ENCODE results near the gene GORASP1.

GORASP1 gene

DNA sequence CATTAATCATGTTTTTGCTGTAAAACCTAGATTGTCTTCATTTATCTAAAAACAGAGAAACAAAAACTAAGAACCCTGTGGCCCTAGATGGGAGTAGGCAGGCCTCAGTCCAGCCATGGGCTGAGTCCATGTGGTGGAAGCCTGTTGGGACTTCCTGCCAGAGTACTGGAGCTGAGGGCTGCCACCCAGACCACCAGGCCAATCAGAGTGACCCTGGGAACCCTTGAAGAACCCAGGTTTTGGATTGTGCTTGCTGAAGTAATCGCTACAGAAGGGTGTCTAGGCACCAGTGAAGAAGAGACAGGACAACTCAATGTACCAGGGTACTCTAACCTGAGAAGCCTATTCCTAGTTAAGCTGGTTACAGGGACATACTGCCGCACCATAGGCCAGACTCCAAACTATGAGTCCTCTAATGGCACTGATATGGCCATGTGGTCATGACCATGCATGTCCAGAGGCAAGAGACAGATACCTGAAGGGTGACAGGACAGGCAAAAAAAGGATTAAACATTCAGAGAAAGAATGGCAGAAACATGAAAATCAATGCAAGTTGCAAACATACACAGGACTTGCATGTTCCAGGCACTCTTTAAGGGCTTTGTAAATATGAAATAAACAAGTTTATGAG is 33.0 kb upstream of the GORASP1 start:
- no peak for DNase-seq

DNA sequence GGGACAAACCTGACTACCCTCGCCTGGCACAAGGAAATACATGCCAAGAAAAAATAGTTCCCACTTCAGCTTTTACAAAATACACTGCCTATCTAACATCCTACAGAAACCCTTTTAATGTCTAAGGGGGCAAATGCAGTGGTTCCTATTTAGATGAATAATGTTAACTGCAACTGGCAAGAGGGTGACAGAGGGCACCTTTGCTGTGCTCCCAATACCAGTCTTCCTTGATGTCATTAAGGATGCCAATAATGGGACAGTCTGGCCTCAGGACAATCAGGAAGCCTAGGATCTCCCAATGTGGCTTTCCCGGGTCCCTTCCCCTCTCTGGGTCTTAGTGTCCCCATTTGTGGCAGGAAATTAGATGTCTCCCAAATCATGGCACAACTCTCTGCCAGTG is 32.0 kb upstream of the GORASP1 start:
- DNase-seq: no peak

DNA sequence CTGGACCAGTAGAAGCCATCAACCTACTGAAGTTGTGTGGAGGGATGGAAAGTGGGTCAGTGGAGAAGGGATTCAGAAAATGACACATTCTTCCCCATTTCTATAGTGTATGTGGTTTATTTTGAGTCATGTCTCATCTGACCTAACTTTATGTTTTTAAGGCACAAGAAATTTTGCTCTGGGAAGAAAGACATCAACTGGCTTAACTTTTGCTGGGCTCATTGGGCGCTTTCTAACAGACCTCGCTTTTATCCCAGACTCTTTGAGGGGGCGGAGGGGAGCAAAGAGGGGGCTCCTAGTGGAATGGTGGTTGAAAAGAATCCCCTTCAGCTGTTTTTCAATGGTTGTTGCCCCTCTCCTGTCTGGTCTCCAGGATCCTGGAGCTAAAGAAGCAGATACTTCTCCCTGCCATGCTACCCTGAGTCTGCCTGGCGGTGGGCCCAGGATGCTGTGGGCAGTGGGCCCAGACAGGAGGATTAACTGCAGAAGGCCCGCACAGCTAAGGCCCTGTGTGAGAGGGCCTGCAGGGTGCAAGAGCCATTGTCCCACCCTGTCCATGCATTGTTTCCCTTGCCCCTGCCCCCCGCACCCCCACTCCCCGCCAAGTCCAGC is 31.5 kb upstream of the GORASP1 start:
- peak; percentile 26 to 52 for DNase-seq

DNA sequence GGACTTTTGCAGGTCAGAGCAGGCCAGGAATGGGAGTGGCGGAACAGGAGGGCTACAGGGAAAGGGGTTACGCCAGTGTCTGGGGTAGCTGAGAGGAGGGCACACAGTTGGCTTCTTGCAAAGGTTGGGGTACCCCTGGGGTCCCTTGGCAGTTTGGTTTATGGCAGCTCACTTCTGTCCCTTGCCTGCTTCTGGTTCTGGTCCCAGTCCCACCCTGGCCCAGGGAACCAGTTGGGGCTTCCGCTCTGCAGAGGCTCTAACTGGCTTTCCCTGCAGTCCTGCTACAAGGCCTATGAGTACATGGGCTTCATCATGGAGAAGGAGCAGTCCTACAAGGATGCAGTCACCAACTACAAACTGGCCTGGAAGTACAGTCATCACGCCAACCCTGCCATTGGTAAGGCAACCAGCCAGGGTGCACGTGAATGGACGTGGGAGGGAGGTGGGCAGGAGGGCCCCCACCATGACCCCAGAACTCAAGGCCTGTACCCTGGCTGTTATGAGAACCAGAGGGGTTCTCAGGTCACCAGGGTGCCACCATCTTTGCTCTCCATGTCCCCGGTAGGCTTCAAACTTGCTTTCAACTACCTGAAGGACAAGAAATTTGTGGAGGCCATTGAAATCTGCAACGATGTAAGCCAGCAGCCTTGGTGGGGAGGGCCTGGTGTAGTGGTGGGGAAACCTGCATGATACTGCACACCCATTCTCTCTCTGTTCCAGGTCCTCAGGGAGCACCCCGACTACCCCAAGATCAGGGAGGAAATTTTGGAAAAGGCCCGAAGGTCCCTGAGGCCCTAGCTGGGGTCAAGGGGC is 30.8 kb upstream of the GORASP1 start:
- no peak for DNase-seq

DNA sequence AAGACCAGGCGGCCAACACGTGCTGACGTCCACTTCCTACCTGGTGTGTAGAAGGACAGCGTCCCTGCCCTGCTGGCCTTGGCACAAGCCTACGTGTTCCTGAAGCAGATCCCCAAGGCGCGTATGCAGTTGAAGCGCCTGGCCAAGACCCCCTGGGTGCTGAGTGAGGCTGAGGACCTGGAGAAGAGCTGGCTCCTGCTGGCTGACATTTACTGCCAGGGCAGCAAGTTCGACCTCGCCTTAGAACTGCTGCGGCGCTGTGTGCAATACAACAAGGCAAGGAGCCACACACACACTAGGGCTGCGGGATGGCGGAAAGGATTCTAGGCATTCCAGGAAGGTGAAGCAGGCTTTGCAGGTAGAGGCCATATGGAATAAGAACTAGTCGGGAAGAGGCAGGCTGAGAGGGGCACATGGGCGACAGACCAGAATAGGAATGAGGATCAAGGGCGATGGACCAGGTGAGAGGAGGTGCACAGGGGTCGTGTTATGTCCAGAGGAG is 30.1 kb upstream of the GORASP1 start:
- DNase-seq: no peak

DNA sequence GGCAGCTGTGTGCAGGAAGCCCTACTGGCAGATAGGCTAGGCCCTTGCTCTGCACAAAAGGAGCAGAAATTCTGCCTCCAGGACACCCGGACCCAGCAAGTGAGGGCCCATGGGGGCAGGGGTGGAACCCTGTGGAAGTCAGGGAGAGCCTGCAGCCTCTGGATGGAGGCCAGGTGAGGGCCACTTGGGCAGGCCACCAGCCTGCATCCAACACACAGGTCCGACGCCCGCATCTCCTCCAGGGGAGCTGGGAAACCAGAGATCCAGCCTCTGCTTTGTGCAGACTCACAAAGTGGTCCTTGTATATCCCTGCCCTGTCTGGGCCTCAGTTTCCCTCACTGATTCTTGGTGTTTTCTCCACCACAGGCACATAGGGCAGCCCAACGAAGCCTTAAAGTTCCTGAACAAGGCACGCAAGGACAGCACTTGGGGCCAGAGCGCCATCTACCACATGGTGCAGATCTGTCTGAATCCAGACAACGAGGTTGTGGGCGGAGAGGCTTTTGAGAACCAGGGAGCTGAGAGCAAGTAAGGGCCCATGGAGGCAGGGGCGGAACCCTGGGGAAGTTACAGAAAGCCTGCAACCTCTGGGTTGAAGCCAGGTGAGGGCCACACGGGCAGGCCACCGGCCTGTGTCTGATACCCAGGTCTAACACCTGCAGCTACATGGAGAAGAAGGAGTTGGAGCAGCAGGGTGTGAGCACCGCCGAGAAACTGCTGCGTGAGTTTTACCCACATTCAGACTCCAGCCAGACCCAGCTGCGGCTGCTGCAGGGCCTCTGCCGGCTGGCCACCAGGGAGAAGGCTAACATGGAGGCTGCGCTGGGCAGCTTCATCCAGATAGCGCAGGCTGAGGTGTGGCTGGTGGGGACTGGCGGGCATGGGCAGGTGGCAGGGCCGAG is 29.4 kb upstream of the GORASP1 start:
- no peak for DNase-seq

DNA sequence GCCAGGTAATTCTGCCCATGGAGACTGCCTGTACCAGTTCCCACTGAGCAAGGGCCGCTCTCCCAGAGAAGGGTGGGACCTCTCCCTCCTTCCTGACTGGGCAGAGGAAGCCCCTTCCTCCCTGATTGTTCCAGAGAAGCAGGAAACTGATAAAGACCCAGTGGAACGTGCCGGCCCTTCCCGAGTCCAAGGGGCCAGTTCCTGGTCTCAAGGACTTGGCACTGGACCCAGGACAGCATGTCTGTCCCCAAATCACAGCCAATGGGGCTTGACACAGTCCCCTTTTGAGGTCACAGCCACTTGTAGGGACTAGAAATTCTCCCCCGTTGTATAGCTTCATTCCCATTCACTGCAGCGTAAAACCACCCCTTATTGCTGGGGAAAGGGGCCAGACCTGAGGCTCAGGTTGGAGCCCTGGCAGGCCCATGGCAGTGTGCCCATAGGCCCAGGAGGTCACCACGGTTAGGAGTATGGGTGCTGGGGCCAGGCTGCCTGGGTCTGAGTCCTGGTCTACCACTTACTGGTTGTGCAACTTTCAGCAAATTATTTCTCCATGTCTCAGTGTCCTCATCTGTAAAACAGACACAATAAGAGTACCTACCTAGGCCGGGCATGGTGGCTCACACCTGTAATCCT is 27.9 kb upstream of the GORASP1 start:
- DNase-seq: no peak

DNA sequence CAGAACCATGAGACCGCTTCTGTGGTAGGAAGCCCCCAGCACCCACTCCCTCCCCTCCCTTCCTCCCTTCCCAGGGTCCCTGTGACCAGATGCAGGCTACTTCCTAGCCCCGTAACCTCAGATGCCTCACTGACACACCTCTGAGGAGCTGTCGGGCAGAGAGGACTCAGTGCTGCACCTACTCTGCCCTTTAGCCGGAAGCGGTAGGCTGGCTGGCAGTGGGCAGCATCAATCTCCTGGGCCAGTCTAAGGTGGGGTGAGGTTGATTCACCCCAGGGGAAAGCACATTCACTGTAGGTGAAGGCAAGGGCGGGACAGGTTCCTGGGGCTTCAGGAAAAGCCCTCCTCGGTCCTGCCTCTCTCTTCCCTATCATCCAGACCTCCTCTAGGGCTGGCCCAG is 26.9 kb upstream of the GORASP1 start:
- DNase-seq: no peak

DNA sequence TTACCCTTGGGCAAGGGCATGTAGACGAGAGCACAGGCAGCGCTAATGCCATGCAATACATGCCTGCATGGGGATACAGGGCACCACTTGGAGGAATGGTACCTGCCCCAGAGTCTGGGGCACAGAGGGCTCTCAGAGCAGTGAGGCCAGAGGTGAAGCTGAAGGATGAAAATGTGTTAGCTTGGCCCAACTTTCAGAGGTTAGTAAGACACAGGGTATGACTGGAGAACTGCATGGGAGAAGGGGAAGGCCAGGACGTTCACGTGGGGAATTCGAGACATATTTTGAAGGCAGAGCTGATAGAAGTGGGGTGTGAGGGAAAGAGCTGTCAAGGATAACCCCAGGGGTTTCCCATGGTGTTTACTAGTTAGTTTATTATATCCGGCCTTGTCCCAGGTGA is 26.4 kb upstream of the GORASP1 start:
- DNase-seq: peak in 1 of 2 donors; percentile 38

DNA sequence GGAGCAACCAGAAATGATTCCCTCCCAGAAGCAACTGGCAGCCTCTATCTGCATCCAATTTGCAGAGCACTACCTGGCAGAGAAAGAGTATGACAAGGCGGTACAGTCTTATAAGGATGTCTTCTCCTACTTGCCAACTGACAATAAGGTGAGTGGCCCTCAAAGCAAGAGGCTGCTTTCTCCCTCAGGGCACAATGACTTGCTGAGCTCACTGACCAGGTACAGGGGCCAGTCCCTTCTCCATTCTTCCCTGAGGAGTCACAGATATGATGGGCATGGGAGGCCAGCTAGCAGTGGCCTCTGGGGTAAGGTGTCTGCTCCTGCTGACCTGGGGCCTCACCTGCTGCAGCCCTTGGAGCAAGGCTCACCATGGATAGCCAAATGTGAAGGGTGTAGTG is 25.7 kb upstream of the GORASP1 start:
- DNase-seq: no peak

DNA sequence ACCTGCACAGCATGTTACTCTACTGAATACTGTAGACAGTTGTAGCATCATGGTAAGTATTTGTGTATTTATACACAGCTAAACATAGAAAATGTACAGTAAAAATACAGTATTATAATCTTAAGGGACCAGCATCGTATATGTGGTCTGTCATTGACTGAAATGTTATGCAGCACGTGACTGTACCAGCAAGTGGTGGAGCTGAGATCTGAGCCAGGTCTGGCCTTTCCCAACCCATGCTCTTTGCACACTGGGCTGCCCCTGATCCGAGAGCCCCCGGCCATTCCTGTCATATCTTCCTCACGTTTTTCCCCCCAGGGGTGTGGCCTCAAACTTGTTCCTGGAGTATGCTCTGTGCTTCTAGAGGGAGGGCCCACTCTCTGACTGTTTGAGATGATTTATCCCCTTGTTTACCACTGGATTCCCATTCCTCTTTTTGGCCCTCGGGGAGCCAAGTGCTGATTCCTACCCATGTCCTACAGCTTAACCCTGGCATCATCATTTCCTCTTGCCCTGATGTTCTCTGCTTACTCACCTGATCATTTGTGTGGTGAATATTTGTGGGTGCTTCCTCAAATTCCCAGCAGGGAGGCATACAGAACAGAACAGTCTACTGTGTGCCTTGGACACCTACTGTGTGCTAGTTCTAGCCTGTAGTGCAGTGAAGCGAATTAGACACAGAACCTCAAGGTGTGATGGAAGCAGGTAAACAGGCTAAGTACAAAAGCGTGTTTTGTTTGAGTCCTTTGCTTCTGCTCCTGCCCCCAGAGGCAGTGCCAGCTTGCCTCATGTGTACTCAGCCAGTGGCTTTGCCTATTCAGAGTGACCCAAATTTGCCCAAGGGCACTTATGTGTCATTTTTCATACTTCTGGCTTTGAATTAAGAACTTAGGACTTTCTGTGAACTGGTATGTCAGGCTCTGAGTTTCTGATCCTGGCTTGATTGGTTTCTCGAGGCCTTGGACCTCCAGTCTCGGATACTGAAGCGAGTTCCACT is 25.0 kb upstream of the GORASP1 start:
- DNase-seq: no peak

DNA sequence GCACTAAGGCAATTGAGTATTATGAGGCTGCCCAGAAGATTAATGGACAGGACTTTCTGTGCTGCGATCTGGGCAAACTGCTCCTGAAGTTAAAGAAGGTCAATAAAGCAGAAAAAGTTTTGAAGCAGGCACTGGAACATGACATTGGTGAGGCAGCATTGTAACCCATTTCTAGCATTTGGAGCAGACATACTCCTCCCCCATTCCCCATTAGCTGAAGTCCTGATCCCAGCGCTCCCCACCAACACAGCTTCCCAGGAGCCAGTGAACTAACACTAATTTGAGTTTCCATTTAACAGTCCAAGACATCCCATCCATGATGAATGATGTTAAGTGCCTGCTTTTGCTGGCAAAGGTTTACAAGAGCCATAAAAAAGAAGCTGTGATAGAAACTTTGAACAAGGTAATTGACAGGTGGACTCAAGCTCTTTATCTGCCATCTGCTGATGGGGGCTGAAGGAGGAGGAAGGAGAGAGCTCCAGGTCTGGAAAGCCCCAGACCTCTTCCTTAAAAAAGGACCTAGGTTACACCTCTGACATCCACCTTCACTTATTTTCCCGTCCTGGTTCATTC is 23.4 kb upstream of the GORASP1 start:
- no peak for DNase-seq

DNA sequence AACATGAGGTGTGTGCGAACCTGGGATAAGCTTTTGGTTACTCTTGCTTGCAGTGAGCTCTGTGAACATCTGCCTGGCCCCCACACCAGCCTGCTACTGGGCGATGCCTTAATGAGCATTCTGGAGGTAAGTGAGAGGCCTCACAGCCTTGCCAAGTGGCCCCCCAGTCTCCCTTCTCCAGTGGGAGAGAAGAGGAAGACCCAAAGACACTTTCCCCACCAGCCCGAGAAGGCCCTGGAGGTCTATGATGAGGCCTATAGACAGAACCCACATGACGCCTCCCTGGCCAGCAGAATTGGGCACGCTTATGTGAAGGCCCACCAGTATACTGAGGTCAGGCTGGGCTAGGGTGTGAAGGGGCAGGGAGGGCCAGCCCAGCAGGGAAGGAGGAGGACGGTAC is 22.6 kb upstream of the GORASP1 start:
- no peak for DNase-seq

DNA sequence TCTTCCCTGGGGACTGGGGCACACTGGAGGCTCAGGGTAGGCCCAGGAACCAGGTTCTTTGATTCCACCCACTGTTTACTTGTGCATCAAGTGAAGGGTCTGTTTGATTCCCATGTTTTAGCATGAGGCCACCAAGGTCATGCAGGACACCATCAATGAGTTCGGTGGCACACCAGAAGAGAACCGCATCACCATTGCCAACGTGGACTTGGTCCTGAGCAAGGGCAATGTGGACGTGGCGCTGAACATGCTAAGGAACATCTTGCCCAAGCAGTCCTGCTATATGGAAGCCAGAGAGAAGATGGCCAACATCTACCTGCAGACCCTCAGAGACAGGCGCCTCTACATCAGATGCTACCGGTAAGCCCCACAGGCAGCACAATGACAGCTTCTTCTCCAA is 21.5 kb upstream of the GORASP1 start:
- no peak for DNase-seq

DNA sequence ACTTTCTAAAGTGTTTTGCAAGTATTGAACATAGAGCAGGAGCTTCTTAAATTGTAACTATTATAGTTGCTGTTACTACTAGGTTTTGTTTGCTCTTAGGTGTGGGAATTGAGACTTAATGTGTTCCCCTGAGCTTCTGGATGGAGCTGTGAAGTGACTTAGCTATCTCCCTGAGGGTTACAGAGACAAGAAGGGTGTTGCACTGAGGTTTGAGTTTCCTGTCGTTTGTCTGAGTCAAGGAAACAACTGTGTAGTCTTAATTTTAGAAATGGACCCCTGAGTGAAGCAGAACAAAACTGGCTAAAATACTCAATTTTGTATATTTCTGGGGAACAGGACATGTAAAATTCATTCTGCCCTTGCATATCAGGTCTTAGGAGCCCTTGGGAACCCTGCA is 20.5 kb upstream of the GORASP1 start:
- DNase-seq: no peak

DNA sequence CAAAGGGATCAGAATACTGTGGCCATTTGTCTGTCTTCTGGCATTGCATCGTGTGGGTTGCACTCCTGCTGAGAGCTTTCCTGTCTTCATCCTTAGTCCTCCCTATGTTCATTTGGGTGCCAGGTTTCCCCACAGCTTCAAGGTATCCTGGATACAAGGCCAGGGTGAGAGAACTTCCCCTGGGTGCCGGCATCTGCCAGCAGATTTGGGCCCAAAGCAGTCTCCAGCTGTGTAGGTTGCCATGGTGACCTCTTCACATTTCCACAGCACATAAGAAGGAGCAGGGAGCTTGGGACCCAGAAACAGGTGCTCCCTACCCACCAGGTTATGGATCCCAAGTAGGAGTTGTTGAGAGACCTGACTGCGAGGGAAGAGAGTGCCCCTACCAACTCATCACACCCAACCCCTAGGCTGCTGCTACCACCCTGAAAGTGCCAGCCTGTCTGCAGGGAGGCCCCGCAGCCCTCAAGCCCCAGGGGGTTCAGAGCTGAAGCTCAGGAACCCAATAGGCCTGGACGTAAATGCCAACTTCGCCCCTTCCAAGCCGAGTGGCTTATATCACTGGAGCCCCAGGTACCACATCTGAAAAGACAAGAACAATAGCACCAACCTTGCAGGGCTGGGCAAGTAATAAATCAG is 20.0 kb upstream of the GORASP1 start:
- DNase-seq: no peak

DNA sequence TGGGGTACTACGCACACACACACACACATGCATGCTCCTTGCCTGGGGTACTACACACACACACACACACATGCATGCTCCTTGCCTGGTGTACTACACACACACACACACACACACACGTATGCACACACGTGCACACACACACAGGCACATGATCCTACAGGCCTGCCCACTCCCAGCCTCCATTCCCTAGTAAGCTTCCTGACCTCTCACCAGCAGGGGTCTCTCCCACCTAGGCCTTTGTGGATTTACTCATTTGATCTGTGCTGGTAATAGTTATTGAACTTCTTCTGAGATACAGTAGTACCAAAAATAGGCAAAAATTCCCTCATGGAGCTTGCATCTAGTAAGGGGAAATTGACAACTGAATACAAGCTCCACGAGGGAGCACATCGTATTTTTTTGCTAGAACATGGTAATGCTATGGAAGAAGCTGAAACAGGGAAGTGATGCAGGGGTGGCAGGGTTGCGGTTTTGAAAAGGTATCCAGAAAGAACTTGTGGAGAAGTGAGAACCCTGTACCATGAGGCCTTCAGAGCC is 19.2 kb upstream of the GORASP1 start:
- peak; percentile 20 to 47 for DNase-seq

DNA sequence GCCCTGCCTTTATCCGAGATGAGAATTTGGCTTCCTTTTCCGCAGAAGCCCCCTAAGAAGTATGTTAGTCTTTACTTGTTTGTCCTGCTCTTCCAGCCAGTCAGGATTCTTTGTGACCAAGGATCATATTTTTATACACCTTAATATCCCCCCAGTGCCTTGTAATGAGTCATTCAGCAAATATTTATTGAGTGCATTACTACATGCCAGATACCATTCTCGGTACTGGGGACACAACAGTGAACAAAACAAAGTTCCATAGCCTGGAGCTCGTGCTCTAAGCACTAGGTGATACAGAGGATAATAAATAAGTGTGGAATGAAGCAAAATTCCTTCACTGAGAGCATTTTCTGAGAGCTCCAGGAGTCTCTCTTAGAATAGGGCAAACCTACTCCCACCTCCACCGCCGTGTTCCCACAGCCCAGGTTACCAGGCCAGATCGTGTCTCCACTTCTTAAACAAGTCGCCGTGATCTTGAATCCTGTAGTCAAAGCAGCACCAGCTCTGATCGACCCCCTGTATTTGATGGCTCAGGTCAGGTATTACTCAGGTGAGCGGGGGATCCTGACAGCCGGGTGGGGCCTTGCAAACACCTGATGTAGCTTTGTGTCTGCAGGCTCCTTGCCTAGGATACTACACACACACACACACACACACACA is 18.5 kb upstream of the GORASP1 start:
- no peak for DNase-seq

All from inflammatory macrophage treated with lipopolysaccharide for 1 hour (primary cell).